HL-60/S4 treated with retinoic acid at 250 ng/mL for 4 days and 3 days (cell line): ENCODE measurements around the gene PKD2L1.
"Not testable (repeated sequence)": the region's sequence is repeated elsewhere in the genome, so short reads cannot be mapped to it uniquely, and the experiment has no call there.

ENCODE experiments used
- in situ Hi-C: fragments of 300-500 bp; cut with MboI; formaldehyde crosslinking; loops from 2 replicates; pipeline ENCODE4 v1.7.0; 2022; ENCODE audit warnings: low sequenced_read_pairs

The PKD2L1 gene

DNA sequence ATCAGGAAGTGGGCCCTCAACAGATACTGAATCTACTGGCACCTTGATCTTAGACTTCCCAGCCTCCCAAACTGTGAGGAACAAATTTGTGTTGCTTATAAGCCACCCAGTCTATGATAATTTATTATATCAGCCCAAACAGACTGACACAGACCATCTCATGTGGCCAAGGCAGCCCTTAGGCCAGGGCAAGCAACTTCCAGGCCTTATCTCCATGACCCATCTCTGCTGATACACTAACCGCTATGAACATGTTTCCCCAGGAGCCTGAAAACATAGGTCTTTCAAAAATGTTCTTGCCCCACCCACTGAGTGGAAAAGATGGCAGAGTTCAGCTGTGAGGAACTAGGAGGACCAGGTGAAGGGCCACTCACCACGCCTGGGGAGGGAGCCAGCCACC is 40.4 kb downstream of the PKD2L1 start:
- in situ Hi-C loops: no loop called here

- in situ Hi-C loops: no loop called here
These were observed 41.8 kb downstream of the PKD2L1 start for GRCh38 chr10:100288196-100288595.

DNA sequence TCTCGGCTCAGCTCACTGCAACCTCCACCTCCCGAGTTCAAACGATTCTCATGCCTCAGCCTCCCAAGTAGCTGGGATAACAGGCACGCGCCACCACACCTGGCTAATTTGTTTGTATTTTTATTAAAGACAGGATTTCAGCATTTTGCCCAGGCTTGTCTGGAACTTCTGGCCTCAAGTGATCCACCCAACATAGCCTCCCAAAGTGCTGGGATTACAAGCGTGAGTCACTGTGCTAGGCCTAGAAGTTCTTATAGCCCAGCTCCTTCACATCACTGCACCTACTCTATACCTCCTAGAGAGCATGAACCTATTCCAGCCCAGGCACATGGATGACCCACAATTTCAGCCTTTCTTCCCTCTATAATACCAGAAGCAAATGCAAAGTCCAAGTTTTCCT is 42.3 kb downstream of the PKD2L1 start:
- in situ Hi-C loops: no loop called here

DNA sequence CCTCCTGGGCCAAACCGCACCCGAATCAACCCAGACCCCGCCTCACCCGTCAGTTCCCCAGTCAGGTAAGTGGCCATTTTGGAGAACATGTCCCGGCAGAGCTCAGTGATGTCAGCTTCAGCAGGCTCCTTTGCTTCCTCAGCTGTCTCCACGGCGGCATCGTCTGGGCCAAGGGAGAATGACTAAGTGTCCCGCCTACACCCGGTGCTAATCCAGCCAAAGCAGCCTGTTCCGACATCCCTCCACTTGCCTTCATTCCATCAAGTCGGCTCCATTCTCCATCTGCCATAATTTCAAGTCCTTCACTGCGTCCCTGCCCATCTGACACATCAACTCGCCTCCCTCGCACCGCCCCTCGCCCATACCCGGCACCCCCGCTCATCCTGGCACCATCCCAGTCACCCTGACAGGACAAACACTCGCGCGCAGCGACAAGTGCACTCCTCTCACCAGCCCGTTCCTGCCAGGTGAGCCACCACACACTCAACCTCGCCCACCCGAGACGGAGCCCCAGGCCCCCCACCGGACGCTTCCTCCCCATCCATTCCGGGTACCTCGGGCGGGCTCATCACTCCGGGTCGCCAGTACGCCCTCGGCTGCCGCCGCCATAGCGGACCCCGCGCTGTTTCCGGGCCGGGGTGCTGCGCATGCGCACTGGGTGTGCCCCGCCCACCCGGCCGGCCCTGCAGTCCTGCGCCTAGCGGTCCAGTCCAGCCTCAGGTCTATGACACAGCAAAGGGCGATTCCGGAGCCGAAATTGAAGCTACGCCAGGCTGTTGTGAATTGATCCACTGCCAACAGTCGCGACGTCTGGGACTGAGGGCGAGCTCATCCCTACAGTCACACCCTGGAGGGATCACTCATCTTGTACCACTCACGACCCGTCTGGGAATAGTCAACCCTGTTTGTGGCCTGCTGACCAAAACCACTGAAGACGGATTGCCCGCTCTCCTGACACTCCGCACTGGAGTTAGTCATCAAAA is 43.7 kb downstream of the PKD2L1 start, which contains the start of gene BLOC1S2:
BLOC1S2 (minus strand) TSS at position 630 of the 983 bp plus-strand sequence; CDS start at position 609, 21 bp downstream.
- in situ Hi-C loops: no loop called here

DNA sequence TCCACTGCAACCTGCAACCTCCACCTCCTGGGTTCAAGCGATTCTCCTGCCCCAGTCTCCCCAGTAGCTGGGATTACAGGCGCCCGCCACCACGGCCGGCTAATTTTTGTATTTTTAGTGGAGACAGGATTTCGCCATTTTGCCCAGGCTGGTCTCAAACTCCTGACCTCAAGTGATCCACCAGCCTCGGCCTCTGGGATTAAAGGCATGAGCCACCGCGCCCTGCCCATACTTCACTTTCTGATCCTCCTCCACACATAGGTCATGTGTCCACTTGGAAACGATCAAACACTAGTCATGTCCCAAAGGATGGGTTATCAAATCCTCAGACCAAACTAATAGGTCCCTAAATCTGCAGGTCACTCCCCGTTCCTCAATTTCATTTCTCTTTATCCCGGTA is 44.7 kb downstream of the PKD2L1 start:
- in situ Hi-C loops: not testable (repeated sequence)

GRCh38 chr10:100282907-100283306 is 47.1 kb downstream of the PKD2L1 start:
- in situ Hi-C loops: no loop called here

DNA sequence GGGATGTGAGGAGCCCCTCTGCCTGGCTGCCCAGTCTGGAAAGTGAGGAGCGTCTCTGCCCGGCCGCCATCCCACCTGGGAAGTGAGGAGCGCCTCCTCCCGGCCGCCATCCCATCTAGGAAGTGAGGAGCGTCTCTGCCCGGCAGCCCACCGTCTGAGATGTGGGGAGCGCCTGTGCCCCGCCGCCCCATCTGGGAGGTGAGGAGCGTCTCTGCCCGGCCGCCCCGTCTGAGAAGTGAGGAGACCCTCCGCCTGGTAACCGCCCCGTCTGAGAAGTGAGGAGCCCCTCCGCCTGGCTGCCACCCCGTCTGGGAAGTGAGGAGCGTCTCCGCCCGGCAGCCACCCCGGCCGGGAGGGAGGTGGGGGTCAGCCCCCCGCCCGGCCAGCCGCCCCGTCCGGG is 53.1 kb downstream of the PKD2L1 start:
- in situ Hi-C loops: not testable (repeated sequence)

GRCh38 chr10:100267239-100268104 is 62.6 kb downstream of the PKD2L1 start, which contains the start of gene CWF19L1:
Gene CWF19L1, minus strand, starts transcription at chr10:100267638. Its CDS starts 45 bp downstream, at chr10:100267593.
- in situ Hi-C loops: no loop called here

- in situ Hi-C loops: no loop called here
These were observed 64.1 kb downstream of the PKD2L1 start for GRCh38 chr10:100265821-100266485.

DNA sequence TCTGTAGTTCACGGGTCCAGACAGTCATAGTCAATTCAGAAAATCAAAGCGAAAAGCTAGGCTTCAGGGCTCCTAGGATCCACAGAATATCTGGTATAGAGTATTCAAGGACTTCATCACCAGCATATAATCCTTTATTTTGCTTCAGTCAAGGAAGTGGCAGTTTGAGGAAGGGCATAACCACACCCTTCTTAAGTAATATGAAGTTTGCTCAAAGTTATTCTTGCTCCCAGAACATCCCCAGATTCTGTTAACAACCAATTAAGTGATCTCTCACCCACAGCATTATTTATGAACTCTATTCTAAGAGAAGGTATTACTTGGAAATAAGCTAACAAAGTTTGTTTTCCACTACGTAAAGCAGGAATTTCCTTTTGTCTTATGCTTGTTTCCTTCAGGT is 75.8 kb downstream of the PKD2L1 start:
- in situ Hi-C loops: no loop called here

DNA sequence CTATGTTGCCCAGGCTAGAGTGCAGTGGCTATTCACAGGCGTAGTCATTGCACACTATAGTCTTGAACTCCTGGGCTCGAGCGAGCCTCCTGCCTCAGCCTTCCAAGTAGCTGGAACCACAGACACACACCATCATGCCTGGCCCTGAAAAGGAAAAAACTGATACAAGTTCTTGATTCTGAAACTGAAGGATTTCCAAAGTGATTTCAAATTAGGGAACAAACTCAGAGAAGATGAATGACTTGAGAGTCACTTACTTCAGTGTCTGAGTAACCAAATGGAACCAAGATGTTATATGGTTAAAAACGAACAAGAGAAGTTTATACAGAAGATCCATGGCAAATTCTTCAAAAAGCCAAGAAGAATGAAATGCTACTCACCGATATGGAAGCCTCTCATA is 77.0 kb downstream of the PKD2L1 start:
- in situ Hi-C loops: no loop called here

GRCh38 chr10:100248820-100249219 is 81.2 kb downstream of the PKD2L1 start:
- in situ Hi-C loops: loop anchor here (25.0 kb wide), 1 partner anchor 412 kb away; no protein-coding TSS in a partner anchor

- in situ Hi-C loops: loop anchor here (25.0 kb wide), 1 partner anchor 408 kb away; no protein-coding TSS in a partner anchor
These were observed 84.4 kb downstream of the PKD2L1 start for GRCh38 chr10:100245484-100246220.

DNA sequence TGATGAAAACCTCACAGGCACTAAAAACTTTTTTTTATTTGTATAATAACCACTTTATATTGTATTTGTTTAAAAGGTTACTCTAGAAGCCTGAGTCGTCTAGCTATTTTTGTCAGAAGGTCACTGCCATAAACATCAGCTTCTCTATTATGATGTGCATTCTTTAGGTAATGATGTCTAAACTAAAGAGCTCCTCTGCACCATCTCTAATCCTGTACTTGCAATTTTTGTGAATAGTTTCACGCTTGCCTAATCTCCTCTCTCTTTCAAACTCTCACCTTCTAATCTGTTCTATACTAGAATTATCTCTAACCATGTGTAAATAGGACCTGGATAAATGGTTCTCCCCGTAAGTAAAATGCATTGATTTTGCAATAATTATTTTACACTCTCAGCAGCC is 90.2 kb downstream of the PKD2L1 start:
- in situ Hi-C loops: loop anchor here (25.0 kb wide), 1 partner anchor 403 kb away; no protein-coding TSS in a partner anchor

DNA sequence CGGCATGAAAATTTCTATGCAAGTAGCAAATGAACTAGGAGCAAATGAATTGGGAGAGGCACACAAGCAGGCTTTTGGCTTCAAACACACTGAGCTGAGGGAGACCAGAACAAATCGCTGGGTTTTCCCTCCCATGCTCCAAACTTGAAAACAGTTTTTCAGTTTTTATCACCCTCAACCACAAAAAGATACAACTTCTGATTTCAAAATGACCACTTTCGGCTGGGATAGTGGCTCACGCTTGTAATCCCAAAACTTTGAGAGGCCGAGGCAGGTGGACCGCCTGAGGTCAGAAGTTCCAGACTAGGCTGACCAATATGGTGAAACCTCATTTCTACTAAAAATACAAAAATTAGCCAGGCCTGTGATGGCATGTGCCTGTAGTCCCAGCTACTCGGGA is 91.6 kb downstream of the PKD2L1 start:
- in situ Hi-C loops: loop anchor here (25.0 kb wide), 1 partner anchor 401 kb away; no protein-coding TSS in a partner anchor
